WERI-Rb-1 (cell line): ENCODE results near the gene CPNE5.

Experiments used
- DNase-seq: peaks from one replicate; pipeline ENCODE4 v3.0.0-alpha.2; 2020
- H3K27ac ChIP-seq: fragments of 250-450 bp; sonication (Bioruptor Pico); 2 replicates; pipeline ENCODE4 v1.5.1; 2020; ENCODE audit warnings: mild to moderate bottlenecking, moderate library complexity
- H3K27me3 ChIP-seq: fragments of 250-450 bp; sonication (Bioruptor Pico); 2 replicates; pipeline ENCODE4 v1.5.1; 2021; ENCODE audit warnings: mild to moderate bottlenecking, low read depth, moderate library complexity; ENCODE audit not compliant: insufficient read depth, severe bottlenecking
- H3K36me3 ChIP-seq: fragments of 250-450 bp; sonication (Bioruptor Pico); 2 replicates; pipeline ENCODE4 v1.5.1; 2020; ENCODE audit warnings: mild to moderate bottlenecking, moderate library complexity
- H3K4me3 ChIP-seq: 2 replicates; pipeline ENCODE4 v1.5.1; 2011; ENCODE audit warnings: low read depth, mild to moderate bottlenecking, control low read depth, low read length
- H3K9me3 ChIP-seq: fragments of 250-450 bp; sonication (Bioruptor Pico); 2 replicates; pipeline ENCODE4 v1.5.1; 2021; ENCODE audit warnings: mild to moderate bottlenecking, moderate library complexity; ENCODE audit not compliant: severe bottlenecking
- TF ChIP-seq, protein P1 (sequence below): IDR thresholded peaks from 2 replicates; pipeline ENCODE4 v1.5.1; 2011; ENCODE audit warnings: low read depth, mild to moderate bottlenecking, control low read depth, inconsistent platforms, low read length

Gene CPNE5

DNA sequence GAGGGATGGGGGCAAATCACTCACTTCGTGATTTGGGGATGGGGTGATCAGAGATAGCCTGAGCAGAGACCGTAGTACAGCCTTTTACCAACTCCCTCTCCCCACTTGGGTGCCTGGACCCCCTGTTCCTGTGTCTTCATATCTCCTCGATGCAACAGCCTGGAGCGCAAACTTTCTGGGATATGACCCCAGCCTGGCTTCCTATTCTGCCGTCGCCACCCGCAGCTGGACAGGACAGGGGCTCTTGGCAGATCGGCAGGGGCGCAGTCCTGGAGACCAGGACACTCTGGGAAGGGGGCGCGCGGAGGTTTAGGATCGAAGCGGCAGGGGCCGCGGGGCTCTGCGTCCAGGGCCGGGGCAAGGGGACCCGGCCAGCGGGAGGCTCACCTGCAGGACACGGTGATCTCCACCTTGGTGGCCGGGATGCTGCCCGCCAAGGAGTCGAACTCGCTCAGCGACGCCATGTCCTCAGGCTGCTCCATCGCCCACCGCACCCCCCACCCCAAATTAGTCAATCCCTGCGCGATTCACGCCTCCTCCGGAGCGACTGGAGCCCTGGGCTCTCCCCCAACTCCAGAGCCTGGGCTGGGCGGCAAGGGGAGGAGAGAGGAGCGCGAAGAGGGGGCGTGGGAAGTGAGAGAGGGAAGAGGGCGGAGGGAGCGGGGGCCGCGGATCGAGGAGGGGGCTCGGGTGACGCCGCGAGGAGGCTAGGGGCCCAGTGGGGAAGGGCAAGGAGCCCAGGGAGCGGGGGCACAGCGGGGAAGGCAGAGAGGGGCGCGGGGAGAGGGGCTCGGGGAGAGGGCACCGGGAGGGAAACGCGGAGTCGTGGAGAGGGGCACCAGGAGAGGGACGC, at the start of gene CPNE5:
Gene CPNE5, minus strand, starts transcription at position 549 of the 853 bp plus-strand sequence. Its CDS starts 67 bp downstream, at position 482.
- TF ChIP-seq, protein P1, sequence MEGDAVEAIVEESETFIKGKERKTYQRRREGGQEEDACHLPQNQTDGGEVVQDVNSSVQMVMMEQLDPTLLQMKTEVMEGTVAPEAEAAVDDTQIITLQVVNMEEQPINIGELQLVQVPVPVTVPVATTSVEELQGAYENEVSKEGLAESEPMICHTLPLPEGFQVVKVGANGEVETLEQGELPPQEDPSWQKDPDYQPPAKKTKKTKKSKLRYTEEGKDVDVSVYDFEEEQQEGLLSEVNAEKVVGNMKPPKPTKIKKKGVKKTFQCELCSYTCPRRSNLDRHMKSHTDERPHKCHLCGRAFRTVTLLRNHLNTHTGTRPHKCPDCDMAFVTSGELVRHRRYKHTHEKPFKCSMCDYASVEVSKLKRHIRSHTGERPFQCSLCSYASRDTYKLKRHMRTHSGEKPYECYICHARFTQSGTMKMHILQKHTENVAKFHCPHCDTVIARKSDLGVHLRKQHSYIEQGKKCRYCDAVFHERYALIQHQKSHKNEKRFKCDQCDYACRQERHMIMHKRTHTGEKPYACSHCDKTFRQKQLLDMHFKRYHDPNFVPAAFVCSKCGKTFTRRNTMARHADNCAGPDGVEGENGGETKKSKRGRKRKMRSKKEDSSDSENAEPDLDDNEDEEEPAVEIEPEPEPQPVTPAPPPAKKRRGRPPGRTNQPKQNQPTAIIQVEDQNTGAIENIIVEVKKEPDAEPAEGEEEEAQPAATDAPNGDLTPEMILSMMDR = no peak
- no peak within 1 kb of the TSS for H3K27ac ChIP-seq
- no peaks in the 10 kb centered on the region for H3K9me3 ChIP-seq
- H3K36me3 ChIP-seq = no peaks in the 10 kb centered on the region
- peak; percentile 58 for DNase-seq
- peak within 1 kb of the TSS; percentile 50 for H3K4me3 ChIP-seq
- H3K27me3 ChIP-seq = peaks cover 5% of the 10 kb centered on the region

DNA sequence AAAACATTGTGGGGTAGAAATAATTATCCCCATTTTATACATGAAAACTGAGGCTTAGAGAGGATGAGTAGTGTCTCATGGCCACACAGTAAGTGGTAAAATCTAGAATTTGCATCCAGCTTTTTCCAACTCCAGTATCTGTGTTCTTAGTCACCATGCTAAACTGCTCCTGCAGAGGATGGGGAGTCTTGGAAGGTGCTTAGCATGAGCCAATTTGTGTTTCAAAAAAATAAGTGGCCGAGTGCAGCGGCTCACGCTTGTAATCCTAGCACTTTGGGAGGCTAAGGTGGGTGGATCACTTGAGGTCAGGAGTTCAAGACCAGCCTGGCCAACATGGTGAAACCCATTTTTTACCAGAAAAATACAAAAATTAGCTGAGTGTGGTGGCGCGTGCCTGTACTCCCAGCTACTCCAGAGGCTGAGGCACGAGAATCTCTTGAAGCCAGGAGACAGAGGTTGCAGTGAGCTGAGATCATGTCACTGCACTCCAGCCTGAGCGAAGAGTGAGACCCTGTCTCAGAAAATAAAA, 48.9 kb upstream of the CPNE5 start:
- no peaks in the 10 kb centered on the region for H3K27me3 ChIP-seq
- H3K9me3 ChIP-seq = no peaks in the 10 kb centered on the region
- no peak for DNase-seq
- no peak overlapping the region for H3K4me3 ChIP-seq
- no peaks in the 10 kb centered on the region for H3K36me3 ChIP-seq
- TF ChIP-seq, protein P1 = no peak
- H3K27ac ChIP-seq = no peak overlapping the region

DNA sequence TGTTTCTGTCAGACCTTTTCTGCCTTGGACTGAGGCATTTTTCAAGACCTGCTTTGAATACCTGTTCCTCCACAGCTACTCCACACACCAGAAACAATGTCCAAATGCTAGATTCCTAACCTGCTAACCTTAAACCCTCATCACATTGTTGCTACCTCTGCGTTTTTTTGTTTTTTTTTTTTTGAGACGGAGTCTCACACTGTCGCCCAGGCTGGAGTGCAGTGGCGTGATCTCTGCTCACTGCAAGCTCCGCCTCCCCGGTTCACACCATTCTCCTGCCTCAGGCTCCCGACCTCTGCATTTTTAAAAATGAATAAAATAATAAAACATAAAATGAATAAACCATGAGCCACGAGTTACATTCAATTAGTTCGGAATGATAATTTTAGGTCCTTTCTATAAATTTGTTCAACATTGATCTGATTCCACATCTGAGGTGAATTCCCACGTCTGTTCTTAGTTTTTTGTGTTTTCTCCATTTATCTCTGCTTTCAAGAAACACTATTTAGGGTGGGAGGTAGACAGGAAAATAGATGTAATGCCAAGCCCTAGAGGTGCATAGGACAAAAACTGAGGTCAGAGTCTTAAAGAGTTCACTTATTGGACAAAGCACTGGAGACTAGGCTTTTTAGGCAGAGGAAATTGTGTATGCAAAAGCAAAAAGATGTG, 47.8 kb upstream of the CPNE5 start:
- no peak for DNase-seq
- TF ChIP-seq, protein P1 = no peak
- H3K27me3 ChIP-seq = no peaks in the 10 kb centered on the region
- H3K9me3 ChIP-seq = no peaks in the 10 kb centered on the region
- H3K27ac ChIP-seq = peak overlapping the region; percentile 74
- H3K36me3 ChIP-seq = no peaks in the 10 kb centered on the region
- peak overlapping the region; percentile 74; the same call in 1 of the 2 replicates for H3K4me3 ChIP-seq

DNA sequence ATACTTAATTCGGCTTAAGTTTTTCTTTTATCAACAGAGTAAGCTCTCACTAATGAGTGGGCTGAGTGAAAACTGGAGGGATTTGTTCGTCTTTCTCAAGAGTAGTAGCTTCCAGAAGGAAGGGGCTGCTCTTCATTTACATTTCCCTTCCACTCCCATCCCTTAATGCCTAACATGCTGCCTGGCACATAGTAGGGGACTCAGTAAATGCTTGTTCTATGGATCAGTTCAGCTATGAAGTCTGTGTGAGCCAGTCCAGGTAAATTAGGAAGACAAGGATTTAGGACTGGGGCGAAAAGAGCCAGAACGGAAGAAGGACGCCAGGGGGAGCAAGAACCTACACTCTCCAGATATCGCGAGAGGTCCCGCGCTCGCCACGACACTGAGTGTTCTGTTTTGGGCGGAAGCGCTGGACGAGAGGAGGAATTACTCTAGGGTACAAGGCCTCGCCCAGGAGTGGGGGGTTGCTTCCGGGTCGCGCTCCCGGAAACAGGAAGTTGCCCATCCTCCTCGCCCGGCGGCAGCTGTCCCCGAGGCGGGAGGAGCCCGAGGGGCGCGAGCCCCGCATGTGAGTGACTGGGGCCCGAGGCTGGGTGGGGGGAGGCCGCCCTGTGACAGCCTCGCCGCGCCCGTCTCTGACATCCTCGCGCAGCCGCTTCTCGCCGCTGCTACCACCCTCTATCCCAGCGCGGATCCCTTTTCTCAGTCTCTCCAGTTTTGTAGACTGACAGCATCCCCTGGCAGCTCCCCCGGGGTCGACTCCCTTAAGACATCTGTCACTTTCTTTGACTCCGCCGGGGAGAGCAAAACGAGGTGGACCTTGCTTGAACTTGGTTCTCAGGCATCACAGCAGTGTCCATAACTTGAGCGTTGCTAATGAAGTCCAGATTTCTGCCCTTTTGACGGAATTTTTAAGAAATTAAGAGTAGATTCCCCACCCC, 46.5 kb upstream of the CPNE5 start, which contains the start of gene C6orf89:
Gene C6orf89, plus strand, starts transcription at position 492 of the 941 bp plus-strand sequence. CDS start 13,493 bp downstream, outside the sequence.
- Histone ChIP-seq H3K9me3 (peaks cover 3% of the 10 kb centered on the region), H3K27me3 (no peaks in the 10 kb centered on the region), H3K4me3 (peak within 1 kb of the TSS; percentile 74), H3K27ac (peak within 1 kb of the TSS; percentile 74), H3K36me3 (no peaks in the 10 kb centered on the region)
- TF ChIP-seq, protein P1 = peak; percentile 93
- DNase-seq = peak; percentile 100

DNA sequence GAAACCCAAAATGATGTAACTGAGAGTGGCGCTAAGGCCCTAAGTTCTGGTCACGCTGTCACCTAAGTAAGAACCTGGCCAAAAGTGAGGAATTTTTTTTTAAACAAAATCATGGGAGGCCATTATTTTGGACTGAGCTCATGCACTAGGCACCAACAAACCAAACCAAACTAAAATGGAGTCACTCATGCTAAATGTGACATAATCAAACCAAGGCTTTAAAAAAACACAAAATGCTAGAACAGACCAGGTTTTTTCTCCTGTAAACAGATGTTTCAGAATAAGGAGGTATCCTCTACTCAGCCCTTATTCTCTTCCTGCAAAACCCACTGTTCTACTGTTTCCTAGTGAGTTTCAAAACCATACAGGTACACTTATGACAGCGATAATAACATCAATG, 45.4 kb upstream of the CPNE5 start:
- no peak overlapping the region for H3K4me3 ChIP-seq
- peaks cover 4% of the 10 kb centered on the region for H3K9me3 ChIP-seq
- H3K27me3 ChIP-seq = no peaks in the 10 kb centered on the region
- H3K36me3 ChIP-seq = no peaks in the 10 kb centered on the region
- no peak overlapping the region for H3K27ac ChIP-seq
- TF ChIP-seq, protein P1 = no peak
- DNase-seq = no peak
